Spinal cord (tissue), 10 donors: ENCODE data around the gene CD151. TPM values are rescaled to one million over a fixed set of nuclear protein-coding genes. Genes with fewer than 3 reads are reported as not detected.

Experiments
- DNase-seq, 6 donors: peaks; one replicate each; pipeline versions ENCODE4 v3.0.0 to v3.0.0-alpha.2; 2013 to 2015; ENCODE audit warnings: low spot score in 6 of 6, low read depth in 4 of 6
- H3K27ac ChIP-seq: one replicate; pipeline ENCODE4 v1.5.1; 2013; ENCODE audit warnings: low read depth, low read length, control low read depth
- H3K27me3 ChIP-seq: one replicate; pipeline ENCODE4 v1.6.1; 2013; ENCODE audit warnings: low read length; ENCODE audit not compliant: control insufficient read depth, insufficient read depth
- H3K36me3 ChIP-seq: one replicate; pipeline ENCODE4 v1.6.1; 2013; ENCODE audit warnings: low read length; ENCODE audit not compliant: control insufficient read depth, insufficient read depth
- H3K4me1 ChIP-seq: one replicate; pipeline ENCODE4 v1.6.1; 2013; ENCODE audit warnings: low read length; ENCODE audit not compliant: control insufficient read depth, insufficient read depth
- H3K4me3 ChIP-seq: one replicate; pipeline ENCODE4 v1.5.1; 2013; ENCODE audit warnings: low read depth, low read length, control low read depth
- H3K9me3 ChIP-seq: one replicate; pipeline ENCODE4 v1.6.1; 2013; ENCODE audit warnings: low read length; ENCODE audit not compliant: control insufficient read depth, insufficient read depth
- WGBS: methylation state at CpG from one replicate; pipeline ENCODE4 v1.1.5; 2013; ENCODE audit warnings: missing lambda C conversion rate; ENCODE audit not compliant: insufficient coverage; 5-methylcytosine and 5-hydroxymethylcytosine counted together
- polyA plus RNA-seq, 2 donors: library from polyadenylated mRNA; unstranded; fragments of 120-200 nt; gene quantifications; one replicate each; pipeline ENCODE4 v1.2.1, GENCODE V29; 2013; ENCODE audit not compliant: insufficient read length in 2 of 2
- total RNA-seq, 2 donors: library from RNA; depleted of rRNA in 1 of 2; stranded (reverse); fragments of 120-200 nt in 1 of 2; fragments of >200 nt in 1 of 2; gene quantifications; one replicate each; pipeline versions ENCODE4 v1.2.3 to v1.2.4, GENCODE V29; 2013 to 2014
- donor health status: healthy.

CD151 gene
- total and polyA plus RNA-seq, 4 donors, result 71.8 to 185 (median 115) TPM

GRCh38 chr11:858053-858761 lies 25.5 kb downstream of the CD151 start:
- Histone ChIP-seq H3K4me3 (no peak overlapping the region), H3K27me3 (no peaks in the 10 kb centered on the region), H3K9me3 (no peaks in the 10 kb centered on the region), H3K4me1 (peaks cover 77% of the 10 kb centered on the region), H3K36me3 (peaks cover 70% of the 10 kb centered on the region), H3K27ac (no peak overlapping the region)
- DNase-seq, result no peak
- 82% methylated on average over 24 of the region's 27 CpGs for WGBS

DNA sequence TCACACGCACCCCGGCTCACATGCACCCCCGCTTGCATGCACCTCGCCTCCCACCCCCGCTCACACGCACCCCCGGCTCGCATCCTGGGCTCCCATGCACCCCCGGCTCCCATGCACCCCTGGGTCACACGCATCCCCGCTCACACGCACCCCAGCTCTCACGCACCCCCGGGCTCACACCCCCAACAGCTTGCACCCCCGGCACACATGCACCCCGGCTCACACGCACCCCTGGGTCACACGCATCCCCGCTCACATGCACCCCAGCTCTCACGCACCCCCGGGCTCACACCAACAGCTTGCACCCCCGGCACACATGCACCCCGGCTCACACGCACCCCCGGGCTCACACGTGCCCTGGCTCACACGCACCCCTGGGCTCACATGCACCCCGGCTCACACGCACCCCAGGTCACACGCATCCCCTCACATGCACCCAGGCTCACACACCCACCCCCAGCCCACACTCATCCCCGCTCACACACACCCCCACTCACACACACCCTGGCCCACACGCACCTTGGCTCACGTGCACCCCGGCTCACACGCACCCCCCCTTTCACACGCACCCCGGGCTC lies 26.1 kb downstream of the CD151 start:
- peaks cover 72% of the 10 kb centered on the region for H3K36me3 ChIP-seq
- peaks cover 79% of the 10 kb centered on the region for H3K4me1 ChIP-seq
- H3K27me3 ChIP-seq, result no peaks in the 10 kb centered on the region
- H3K27ac ChIP-seq, result no peak overlapping the region
- 92% methylated on average over 29 of the region's 37 CpGs for WGBS
- no peak for DNase-seq
- H3K9me3 ChIP-seq, result no peaks in the 10 kb centered on the region
- no peak overlapping the region for H3K4me3 ChIP-seq

DNA sequence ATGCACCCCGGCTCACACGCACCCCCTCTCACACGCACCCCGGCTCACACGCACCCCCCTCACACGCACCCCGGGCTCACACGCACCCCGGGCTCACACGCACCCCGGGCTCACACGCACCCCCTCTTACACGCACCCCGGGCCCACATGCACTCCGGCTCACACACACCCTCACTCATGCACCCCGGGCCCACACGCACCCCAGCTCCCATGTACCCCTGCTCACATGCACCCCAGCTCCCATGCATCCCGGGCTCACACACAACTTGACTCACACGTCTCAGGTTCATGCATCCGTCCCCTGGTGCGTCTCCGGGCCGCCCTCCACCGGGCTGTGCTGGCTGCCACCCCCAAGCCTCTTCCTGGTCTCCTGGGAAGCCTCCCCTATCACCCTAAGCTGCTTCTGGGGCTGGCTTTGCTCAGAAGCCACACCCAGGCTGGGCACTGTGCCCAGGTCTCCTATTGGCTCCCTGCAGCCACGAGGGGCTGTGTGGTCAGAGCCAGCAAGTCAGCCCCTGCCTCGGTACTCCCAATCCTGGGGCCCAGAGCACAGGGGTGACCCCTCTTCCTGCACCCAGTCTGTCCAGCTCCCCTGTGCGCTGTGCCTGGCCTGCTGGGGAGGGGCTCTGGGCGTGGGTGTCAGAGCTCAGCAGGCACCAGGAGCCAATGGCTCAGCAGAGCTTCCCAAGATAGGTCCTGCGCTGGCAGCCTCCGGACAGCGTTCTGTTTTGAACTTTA lies 26.8 kb downstream of the CD151 start:
- Histone ChIP-seq H3K27ac (peak overlapping the region; percentile 79), H3K36me3 (peaks cover 72% of the 10 kb centered on the region), H3K27me3 (no peaks in the 10 kb centered on the region), H3K4me3 (peak overlapping the region; percentile 37), H3K9me3 (no peaks in the 10 kb centered on the region), H3K4me1 (peaks cover 72% of the 10 kb centered on the region)
- peak in 4 of 6 donors; percentile 61 to 96 (median 74) for DNase-seq
- 44% methylated on average over 19 of the region's 31 CpGs for WGBS

DNA sequence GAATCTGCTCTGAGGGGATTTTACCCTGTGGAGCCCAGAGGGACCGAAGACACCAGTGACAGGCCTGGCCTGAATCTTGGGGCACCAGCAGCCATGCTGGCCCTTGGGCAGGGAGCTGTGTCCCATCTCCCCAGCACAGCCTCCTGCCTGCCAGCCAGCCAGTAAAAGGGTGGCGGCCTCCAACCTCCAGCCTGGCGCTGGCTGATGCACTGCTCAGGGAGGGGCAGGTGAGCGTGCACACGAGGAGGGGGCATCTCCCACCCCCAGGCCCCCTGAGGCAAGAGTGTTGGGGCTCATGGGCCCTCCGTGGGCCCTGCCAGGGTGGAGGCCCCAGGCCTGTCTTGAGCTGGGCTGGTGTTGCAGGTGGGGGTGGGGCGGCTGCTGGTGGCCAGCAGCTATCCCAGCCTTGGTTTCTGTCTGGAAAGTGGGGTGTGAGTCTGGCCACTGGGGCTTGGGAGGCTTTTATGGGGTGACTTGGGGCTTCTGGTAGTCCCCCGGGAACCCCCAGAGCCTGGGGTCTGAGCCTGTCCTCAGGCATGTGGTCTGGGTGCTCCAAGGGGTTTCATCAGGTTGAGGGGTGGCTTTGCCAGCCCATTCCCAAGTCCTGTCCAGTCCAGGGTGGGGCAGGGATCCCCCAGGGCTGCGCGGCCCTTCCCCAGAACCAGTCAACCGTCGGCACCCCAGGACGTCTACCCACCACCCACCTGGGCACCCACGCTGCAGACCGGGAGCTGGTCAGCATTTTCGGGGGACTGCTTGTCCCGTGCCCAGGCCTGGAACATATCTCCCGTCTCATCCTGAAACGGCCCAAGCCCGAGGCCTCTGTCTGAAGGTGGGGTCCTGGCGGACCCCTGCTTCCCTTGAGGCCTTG lies 27.7 kb downstream of the CD151 start:
- 82% methylated on average over 20 of the region's 21 CpGs for WGBS
- no peaks in the 10 kb centered on the region for H3K9me3 ChIP-seq
- no peak for DNase-seq
- peak overlapping the region; percentile 79 for H3K27ac ChIP-seq
- H3K27me3 ChIP-seq, result no peaks in the 10 kb centered on the region
- H3K36me3 ChIP-seq, result peaks cover 73% of the 10 kb centered on the region
- no peak overlapping the region for H3K4me3 ChIP-seq
- H3K4me1 ChIP-seq, result peaks cover 63% of the 10 kb centered on the region

GRCh38 chr11:861105-861479 lies 28.3 kb downstream of the CD151 start:
- no peaks in the 10 kb centered on the region for H3K27me3 ChIP-seq
- DNase-seq, result no peak
- H3K9me3 ChIP-seq, result no peaks in the 10 kb centered on the region
- H3K36me3 ChIP-seq, result peaks cover 74% of the 10 kb centered on the region
- peaks cover 57% of the 10 kb centered on the region for H3K4me1 ChIP-seq
- 89% methylated on average over 12 of the region's 14 CpGs for WGBS
- H3K4me3 ChIP-seq, result no peak overlapping the region
- no peak overlapping the region for H3K27ac ChIP-seq

DNA sequence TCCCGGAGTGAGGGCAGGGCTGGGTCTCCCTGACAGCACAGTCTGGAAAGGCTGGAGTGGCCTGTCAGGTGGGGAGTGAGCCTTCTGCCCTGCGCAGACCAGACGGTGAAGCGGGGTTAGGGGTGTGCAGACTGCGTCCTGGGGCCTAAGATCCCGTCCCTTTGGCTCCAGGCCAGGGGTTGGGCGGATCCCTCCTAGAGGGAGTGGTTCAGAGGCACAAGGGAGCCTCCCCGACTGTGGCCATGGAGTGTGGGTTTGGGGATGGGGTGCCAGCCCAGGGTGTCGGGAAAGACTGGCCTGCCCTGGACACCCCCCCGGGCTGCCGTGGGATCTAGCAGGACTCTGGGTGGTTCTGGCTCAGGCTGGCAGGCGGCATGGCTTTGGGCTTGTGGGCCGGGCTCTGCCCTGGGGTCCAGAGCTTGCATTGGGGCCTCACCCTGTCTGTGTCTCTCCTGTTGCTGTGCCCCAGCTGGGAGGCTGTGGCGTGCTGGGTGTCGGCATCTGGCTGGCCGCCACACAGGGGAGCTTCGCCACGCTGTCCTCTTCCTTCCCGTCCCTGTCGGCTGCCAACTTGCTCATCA lies 29.4 kb downstream of the CD151 start:
- WGBS, result 35% methylated on average over 19 of the region's 20 CpGs
- H3K27ac ChIP-seq, result no peak overlapping the region
- peaks cover 76% of the 10 kb centered on the region for H3K36me3 ChIP-seq
- no peaks in the 10 kb centered on the region for H3K27me3 ChIP-seq
- DNase-seq, result peak in 1 of 6 donors; percentile 46
- H3K4me1 ChIP-seq, result peaks cover 46% of the 10 kb centered on the region
- no peak overlapping the region for H3K4me3 ChIP-seq
- H3K9me3 ChIP-seq, result no peaks in the 10 kb centered on the region

DNA sequence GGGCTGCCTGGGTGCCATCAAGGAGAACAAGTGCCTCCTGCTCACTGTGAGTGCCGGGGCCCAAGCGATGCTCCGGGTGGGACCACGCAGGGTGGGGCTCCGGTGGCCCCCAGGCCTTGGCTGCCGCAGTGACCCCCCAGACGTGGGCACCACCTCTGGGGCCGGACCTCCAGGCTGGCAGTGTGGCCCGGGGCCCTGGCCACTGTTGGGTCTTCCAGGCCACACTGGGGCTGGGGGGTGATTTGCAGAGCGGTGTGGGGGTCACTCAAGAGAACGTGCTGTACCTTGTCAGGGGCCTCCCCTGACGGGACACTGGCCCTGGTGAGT lies 29.9 kb downstream of the CD151 start:
- H3K27me3 ChIP-seq, result no peaks in the 10 kb centered on the region
- H3K4me3 ChIP-seq, result no peak overlapping the region
- H3K36me3 ChIP-seq, result peaks cover 80% of the 10 kb centered on the region
- 38% methylated on average over 12 of the region's 12 CpGs for WGBS
- no peaks in the 10 kb centered on the region for H3K9me3 ChIP-seq
- no peak overlapping the region for H3K27ac ChIP-seq
- no peak for DNase-seq
- peaks cover 46% of the 10 kb centered on the region for H3K4me1 ChIP-seq

GRCh38 chr11:863023-863909 lies 30.5 kb downstream of the CD151 start:
- 37% methylated on average over 20 of the region's 24 CpGs for WGBS
- Histone ChIP-seq H3K27ac (no peak overlapping the region), H3K4me1 (peaks cover 46% of the 10 kb centered on the region), H3K4me3 (no peak overlapping the region), H3K36me3 (peaks cover 80% of the 10 kb centered on the region), H3K9me3 (no peaks in the 10 kb centered on the region), H3K27me3 (no peaks in the 10 kb centered on the region)
- DNase-seq, result peak in 2 of 6 donors; percentile 50 to 77
